Natural killer cell (primary cell): Measurements from ENCODE around the gene MRPL43. TPM values are rescaled to one million over a fixed set of nuclear protein-coding genes. Genes with fewer than 3 reads are reported as not detected.
A peak's percentile ranks its signal among the peaks of the same experiment; 100 is the strongest.

Experiments used
- ATAC-seq, 3 donors: fragments of 150-1000 bp in 2 of 3; fragments of 200-7000 bp in 1 of 3; cut with Tn5 transposase; 1 replicate in 1 of 3; 2 replicates in 2 of 3; pipeline ENCODE4 v1.10.0; 2021; ENCODE audit warnings: mild to moderate bottlenecking in 2 of 3, moderate library complexity in 2 of 3
- DNase-seq, 2 donors: peaks; one replicate each; pipeline versions ENCODE4 v3.0.0 to v3.0.0-alpha.2; 2013 to 2021; ENCODE audit warnings: mixed read lengths in 1 of 2
- H3K27ac ChIP-seq: one replicate; pipeline ENCODE4 v1.5.1; 2013; ENCODE audit warnings: mild to moderate bottlenecking, low read length
- H3K27me3 ChIP-seq: one replicate; pipeline ENCODE4 v1.6.1; 2013; ENCODE audit warnings: low read length; ENCODE audit not compliant: control insufficient read depth, insufficient read depth
- H3K36me3 ChIP-seq: one replicate; pipeline ENCODE4 v1.6.1; 2013; ENCODE audit warnings: low read length; ENCODE audit not compliant: control insufficient read depth, insufficient read depth
- H3K4me1 ChIP-seq: one replicate; pipeline ENCODE4 v1.6.1; 2013; ENCODE audit warnings: low read length; ENCODE audit not compliant: control insufficient read depth, insufficient read depth
- H3K4me3 ChIP-seq: one replicate; pipeline ENCODE4 v1.5.1; 2013; ENCODE audit warnings: low read length
- H3K9me3 ChIP-seq: one replicate; pipeline ENCODE4 v1.6.1; 2013; ENCODE audit warnings: low read length; ENCODE audit not compliant: control insufficient read depth, insufficient read depth
- H3K27ac Mint-ChIP-seq, 2 donors: one replicate each; pipeline ENCODE4 v1.8.0; 2022; ENCODE audit warnings: mild to moderate bottlenecking in 2 of 2, mixed read lengths in 2 of 2, moderate library complexity in 1 of 2
- H3K27me3 Mint-ChIP-seq, 2 donors: one replicate each; pipeline ENCODE4 v1.8.0; 2022; ENCODE audit warnings: low read depth in 2 of 2, mixed read lengths in 2 of 2
- H3K36me3 Mint-ChIP-seq: one replicate; pipeline ENCODE4 v1.8.0; 2022; ENCODE audit warnings: mixed read lengths
- H3K4me1 Mint-ChIP-seq, 2 donors: one replicate each; pipeline ENCODE4 v1.8.0; 2022; ENCODE audit warnings: mixed read lengths in 2 of 2
- H3K4me3 Mint-ChIP-seq: one replicate; pipeline ENCODE4 v1.8.0; 2022; ENCODE audit warnings: mild to moderate bottlenecking, moderate library complexity, mixed read lengths
- H3K9me3 Mint-ChIP-seq, 2 donors: one replicate each; pipeline ENCODE4 v1.8.0; 2022; ENCODE audit warnings: mixed read lengths in 2 of 2
- WGBS: methylation state at CpG from one replicate; pipeline ENCODE4 v1.1.7; 2013; ENCODE audit warnings: missing lambda C conversion rate; ENCODE audit not compliant: insufficient coverage; 5-methylcytosine and 5-hydroxymethylcytosine counted together
- intact Hi-C: fragments of 100-400 bp; cut with micrococcal nuclease; formaldehyde crosslinking; loops from one replicate; pipeline ENCODE4 v1.14.2; 2022
- total RNA-seq, 4 donors: library from RNA; stranded (reverse); fragments of 120-200 nt in 1 of 4; gene quantifications; one replicate each; pipeline versions ENCODE4 v1.2.3 to v1.2.4, GENCODE V29; 2013 to 2022
- TF ChIP-seq, protein P1 (sequence below): fragments of 200-600 bp; IDR thresholded peaks from one replicate; pipeline ENCODE4 v1.8.0; 2022; ENCODE audit warnings: antibody characterized with exemption

Gene MRPL43
- total RNA-seq, 3 donors from 2014 or later (not counting 1 experiment from before 2014, with no cell fraction given) = 27.2 to 42.0 (median 33.1) TPM

DNA sequence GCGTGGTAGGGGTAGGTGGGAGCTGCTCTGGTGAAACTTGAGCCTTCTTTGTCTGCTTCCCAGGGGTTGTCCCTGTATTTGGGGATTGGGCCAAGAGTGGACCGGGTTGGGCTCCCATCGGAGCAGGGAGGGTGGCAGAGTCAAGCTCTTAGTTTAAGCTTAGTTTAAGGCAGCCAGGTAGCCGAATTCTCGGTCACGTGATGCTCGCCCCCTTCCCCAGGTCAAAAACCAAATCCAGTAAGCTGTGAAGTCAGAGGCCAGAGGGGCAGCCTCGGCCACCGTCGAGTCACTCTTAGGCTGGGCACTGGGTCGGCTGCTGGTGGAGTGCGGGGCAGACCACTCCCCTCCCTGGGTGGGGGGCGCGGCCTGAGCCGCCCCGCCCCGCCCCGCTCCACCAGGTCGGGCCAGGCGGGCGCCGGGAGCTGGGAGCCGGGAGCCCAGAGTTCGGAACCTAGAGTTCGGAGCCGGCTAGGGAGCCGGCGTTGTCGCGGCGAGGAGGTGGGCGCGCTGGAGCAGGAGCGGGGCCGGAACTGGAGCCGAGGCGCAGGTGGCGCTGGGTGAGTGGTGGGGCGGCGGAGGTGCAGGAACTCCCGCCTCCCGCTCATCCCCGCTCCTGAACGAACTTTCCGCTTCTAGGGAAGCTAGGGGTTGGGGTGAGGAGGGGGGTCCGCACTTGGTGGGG lies 9.5 kb upstream of the MRPL43 start:
- H3K4me3 Mint-ChIP-seq = peak overlapping the region; percentile 89

DNA sequence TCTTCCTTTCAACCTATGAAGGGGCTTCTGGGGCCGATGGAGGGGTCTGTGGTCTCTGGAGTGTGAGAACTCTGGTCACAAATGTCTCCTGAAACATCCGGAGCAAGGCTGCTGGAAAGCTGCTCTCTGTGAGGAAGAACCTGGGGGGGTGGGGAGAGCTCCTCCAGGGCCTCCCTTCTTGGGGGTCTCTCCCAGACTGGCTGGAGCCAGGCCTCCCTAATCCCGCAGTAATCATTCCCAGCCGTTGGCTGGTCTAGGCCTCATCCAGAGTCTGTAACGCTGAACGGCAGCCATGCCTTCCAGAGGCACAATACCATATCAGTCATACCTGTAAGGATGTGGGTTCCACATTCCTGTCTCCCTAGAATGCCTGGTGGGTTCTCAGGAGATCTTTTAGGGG lies 7.9 kb upstream of the MRPL43 start:
- no peaks in the 10 kb centered on the region for H3K27me3 Mint-ChIP-seq
- Histone ChIP-seq H3K4me1 (peaks cover 29% of the 10 kb centered on the region), H3K27me3 (no peaks in the 10 kb centered on the region), H3K36me3 (peaks cover 13% of the 10 kb centered on the region), H3K27ac (no peak overlapping the region), H3K9me3 (no peaks in the 10 kb centered on the region), H3K4me3 (no peak overlapping the region)
- peaks cover 7 to 23% of the 10 kb centered on the region in 2 donors for H3K4me1 Mint-ChIP-seq
- H3K36me3 Mint-ChIP-seq = peaks cover 9% of the 10 kb centered on the region
- H3K9me3 Mint-ChIP-seq = no peaks in the 10 kb centered on the region
- peak overlapping the region; percentile 42 for H3K4me3 Mint-ChIP-seq
- ATAC-seq (no peak), DNase-seq (no peak)
- TF ChIP-seq, protein P1, sequence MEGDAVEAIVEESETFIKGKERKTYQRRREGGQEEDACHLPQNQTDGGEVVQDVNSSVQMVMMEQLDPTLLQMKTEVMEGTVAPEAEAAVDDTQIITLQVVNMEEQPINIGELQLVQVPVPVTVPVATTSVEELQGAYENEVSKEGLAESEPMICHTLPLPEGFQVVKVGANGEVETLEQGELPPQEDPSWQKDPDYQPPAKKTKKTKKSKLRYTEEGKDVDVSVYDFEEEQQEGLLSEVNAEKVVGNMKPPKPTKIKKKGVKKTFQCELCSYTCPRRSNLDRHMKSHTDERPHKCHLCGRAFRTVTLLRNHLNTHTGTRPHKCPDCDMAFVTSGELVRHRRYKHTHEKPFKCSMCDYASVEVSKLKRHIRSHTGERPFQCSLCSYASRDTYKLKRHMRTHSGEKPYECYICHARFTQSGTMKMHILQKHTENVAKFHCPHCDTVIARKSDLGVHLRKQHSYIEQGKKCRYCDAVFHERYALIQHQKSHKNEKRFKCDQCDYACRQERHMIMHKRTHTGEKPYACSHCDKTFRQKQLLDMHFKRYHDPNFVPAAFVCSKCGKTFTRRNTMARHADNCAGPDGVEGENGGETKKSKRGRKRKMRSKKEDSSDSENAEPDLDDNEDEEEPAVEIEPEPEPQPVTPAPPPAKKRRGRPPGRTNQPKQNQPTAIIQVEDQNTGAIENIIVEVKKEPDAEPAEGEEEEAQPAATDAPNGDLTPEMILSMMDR = no peak
- WGBS = 88% methylated on average over 6 of the region's 6 CpGs
- intact Hi-C loops = loop anchor here (5.0 kb wide), 1 partner anchor 37 kb away; the partner anchor contains the start of genes PDZD7 and SFXN3
- peak overlapping the region in 1 of 2 donors; percentile 58 for H3K27ac Mint-ChIP-seq

More for the DNA sequence above, 9.5 kb upstream of the MRPL43 start:
- Histone ChIP-seq H3K4me1 (peaks cover 35% of the 10 kb centered on the region), H3K4me3 (peak overlapping the region; percentile 83), H3K27me3 (no peaks in the 10 kb centered on the region), H3K27ac (peak overlapping the region; percentile 77), H3K36me3 (no peaks in the 10 kb centered on the region), H3K9me3 (no peaks in the 10 kb centered on the region)
- Mint-ChIP-seq H3K4me1 (peaks cover 14 to 34% of the 10 kb centered on the region in 2 donors), H3K9me3 (no peaks in the 10 kb centered on the region), H3K27ac (peak overlapping the region; percentile 58 to 85), H3K27me3 (peaks cover 0 to 4% of the 10 kb centered on the region in 2 donors), H3K36me3 (no peaks in the 10 kb centered on the region)
- 3% methylated on average over 46 of the region's 46 CpGs for WGBS
- ATAC-seq (peak in 2 of 3 donors; percentile 2 to 10), DNase-seq (peak; percentile 24 to 66)
- TF ChIP-seq, protein P1 = no peak
- intact Hi-C loops = loop anchor here (5.0 kb wide), 1 partner anchor 35 kb away; the partner anchor contains the start of genes PDZD7 and SFXN3

DNA sequence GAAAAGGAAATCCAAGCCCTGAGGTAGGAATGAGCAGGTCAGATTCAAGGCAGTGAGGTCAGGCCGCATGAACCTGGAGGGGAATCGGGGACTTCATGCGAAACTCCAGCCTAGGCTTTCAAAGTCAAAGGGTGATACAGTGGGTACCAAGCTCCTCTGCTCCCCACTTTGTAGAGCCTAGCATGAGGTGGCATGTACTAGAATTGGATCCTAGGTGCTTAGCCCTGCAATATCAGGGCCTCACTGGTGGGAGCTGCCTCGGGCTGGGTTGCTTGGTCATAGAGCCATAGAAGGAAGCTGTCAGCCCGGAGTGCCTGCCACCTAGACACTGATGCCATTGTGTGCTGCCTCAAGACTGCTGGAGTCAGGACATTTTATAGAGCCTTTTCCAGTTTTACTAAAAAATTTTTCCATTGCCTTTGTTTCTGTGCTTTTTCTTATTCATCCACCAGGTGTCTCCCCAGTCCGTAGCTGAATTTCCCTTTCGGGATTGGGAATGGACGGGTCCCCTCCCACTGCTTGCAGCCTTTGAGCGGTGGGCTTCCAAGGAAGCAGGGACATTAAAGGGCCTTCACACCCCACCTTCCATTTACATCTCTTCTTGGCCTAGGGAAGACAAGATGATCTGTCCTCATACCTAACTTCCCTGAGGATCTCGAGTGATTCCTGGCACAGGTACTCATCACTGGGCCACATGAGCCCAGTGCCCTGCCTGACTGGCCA lies 6.8 kb upstream of the MRPL43 start:
- TF ChIP-seq, protein P1 = no peak
- Mint-ChIP-seq H3K4me1 (peaks cover 7 to 23% of the 10 kb centered on the region in 2 donors), H3K9me3 (no peaks in the 10 kb centered on the region), H3K36me3 (peaks cover 9% of the 10 kb centered on the region), H3K4me3 (no peak overlapping the region), H3K27ac (peak overlapping the region; percentile 5 to 31), H3K27me3 (no peaks in the 10 kb centered on the region)
- WGBS = 90% methylated on average over 10 of the region's 10 CpGs
- Histone ChIP-seq H3K9me3 (no peaks in the 10 kb centered on the region), H3K4me3 (no peak overlapping the region), H3K4me1 (peaks cover 24% of the 10 kb centered on the region), H3K27me3 (no peaks in the 10 kb centered on the region), H3K36me3 (peaks cover 18% of the 10 kb centered on the region), H3K27ac (no peak overlapping the region)
- DNase-seq (no peak), ATAC-seq (no peak)
- intact Hi-C loops = no loop called here
